Endothelial cell of umbilical vein (primary cell): ENCODE measurements around the gene PDGFA.

Experiments used
- EZH2 ChIP-seq: IDR thresholded peaks from 2 replicates; pipeline ENCODE4 v1.6.1; 2012; ENCODE audit warnings: borderline replicate concordance, low read depth, mild to moderate bottlenecking, moderate library complexity, low read length, inconsistent platforms; ENCODE audit not compliant: severe bottlenecking
- FOS ChIP-seq: IDR thresholded peaks from 2 replicates; pipeline ENCODE4 v1.6.1; 2011; ENCODE audit warnings: mild to moderate bottlenecking, low read length, moderate library complexity, borderline replicate concordance; ENCODE audit not compliant: insufficient read depth
- GATA2 ChIP-seq: IDR thresholded peaks from 2 replicates; pipeline ENCODE4 v1.7.0; 2011; ENCODE audit warnings: low read depth, mild to moderate bottlenecking, moderate library complexity, mixed read lengths, low read length; ENCODE audit not compliant: insufficient read length, insufficient read depth
- JUN ChIP-seq: IDR thresholded peaks from 2 replicates; pipeline ENCODE4 v1.6.1; 2011; ENCODE audit warnings: borderline replicate concordance, low read depth; ENCODE audit not compliant: insufficient read length, insufficient read depth
- MAX ChIP-seq: IDR thresholded peaks from 2 replicates; pipeline ENCODE4 v1.6.1; 2011; ENCODE audit not compliant: insufficient read depth, insufficient read length
- MYC ChIP-seq: IDR thresholded peaks from one replicate; pipeline ENCODE4 v1.6.1; 2011; ENCODE audit warnings: mild to moderate bottlenecking, low read depth, low read length
- POLR2A ChIP-seq: IDR thresholded peaks from 2 replicates; pipeline ENCODE4 v1.6.1; 2012; ENCODE audit warnings: low read depth, mild to moderate bottlenecking, control low read depth, low read length
- POLR2AphosphoS5 ChIP-seq: IDR thresholded peaks from 2 replicates; pipeline ENCODE4 v1.6.1; 2012; ENCODE audit warnings: low read depth, mild to moderate bottlenecking, control low read depth, low read length, moderate library complexity; ENCODE audit not compliant: insufficient read depth
- TF ChIP-seq, protein P1 (sequence below), 2 donors: IDR thresholded peaks; 1 replicate in 1 of 2; 2 replicates in 1 of 2; pipeline ENCODE4 v1.5.1; 2011; ENCODE audit warnings: low read length in 2 of 2, mild to moderate bottlenecking in 2 of 2, moderate library complexity in 2 of 2, control low read depth in 1 of 2, inconsistent platforms in 1 of 2, low read depth in 1 of 2; ENCODE audit not compliant: insufficient read depth in 1 of 2; ENCODE audit errors: extremely low read depth in 1 of 2

GRCh38 chr7:460374-461116 lies 59.1 kb downstream of the PDGFA start:
- TF ChIP-seq, protein P1, sequence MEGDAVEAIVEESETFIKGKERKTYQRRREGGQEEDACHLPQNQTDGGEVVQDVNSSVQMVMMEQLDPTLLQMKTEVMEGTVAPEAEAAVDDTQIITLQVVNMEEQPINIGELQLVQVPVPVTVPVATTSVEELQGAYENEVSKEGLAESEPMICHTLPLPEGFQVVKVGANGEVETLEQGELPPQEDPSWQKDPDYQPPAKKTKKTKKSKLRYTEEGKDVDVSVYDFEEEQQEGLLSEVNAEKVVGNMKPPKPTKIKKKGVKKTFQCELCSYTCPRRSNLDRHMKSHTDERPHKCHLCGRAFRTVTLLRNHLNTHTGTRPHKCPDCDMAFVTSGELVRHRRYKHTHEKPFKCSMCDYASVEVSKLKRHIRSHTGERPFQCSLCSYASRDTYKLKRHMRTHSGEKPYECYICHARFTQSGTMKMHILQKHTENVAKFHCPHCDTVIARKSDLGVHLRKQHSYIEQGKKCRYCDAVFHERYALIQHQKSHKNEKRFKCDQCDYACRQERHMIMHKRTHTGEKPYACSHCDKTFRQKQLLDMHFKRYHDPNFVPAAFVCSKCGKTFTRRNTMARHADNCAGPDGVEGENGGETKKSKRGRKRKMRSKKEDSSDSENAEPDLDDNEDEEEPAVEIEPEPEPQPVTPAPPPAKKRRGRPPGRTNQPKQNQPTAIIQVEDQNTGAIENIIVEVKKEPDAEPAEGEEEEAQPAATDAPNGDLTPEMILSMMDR (IDR thresholded peaks at IDR 0.05; ENCODE audit: extremely low read depth in 1 of 2, insufficient read depth in 1 of 2, low read depth in 1 of 2, low read length in 2 of 2): no peak
- TF ChIP-seq MAX (no peak), EZH2 (no peak), POLR2A (no peak), POLR2AphosphoS5 (no peak), MYC (no peak), FOS (no peak), JUN (no peak), GATA2 (no peak)
